Endodermal cell (in vitro differentiated cells): Measurements from ENCODE around the gene SUPT6H. TPM values are rescaled to one million over a fixed set of nuclear protein-coding genes. Genes with fewer than 3 reads are reported as not detected.

Experiments used
- DNase-seq: peaks from one replicate; pipeline ENCODE4 v3.0.0-alpha.2; 2017
- H3K27ac ChIP-seq: 2 replicates; pipeline ENCODE4 v1.5.1; 2013; ENCODE audit warnings: mild to moderate bottlenecking, low read depth, low read length, moderate library complexity
- H3K27me3 ChIP-seq: 2 replicates; pipeline ENCODE4 v1.6.1; 2013; ENCODE audit warnings: mild to moderate bottlenecking, low read length, moderate library complexity; ENCODE audit not compliant: insufficient read depth, control insufficient read depth, poor library complexity, severe bottlenecking
- H3K36me3 ChIP-seq: 2 replicates; pipeline ENCODE4 v1.7.0; 2013; ENCODE audit warnings: mild to moderate bottlenecking, low read length, moderate library complexity; ENCODE audit not compliant: control insufficient read depth, insufficient read depth
- H3K4me1 ChIP-seq: one replicate; pipeline ENCODE4 v1.7.0; 2013; ENCODE audit warnings: low read length; ENCODE audit not compliant: control insufficient read depth, insufficient read depth
- H3K4me3 ChIP-seq: 2 replicates; pipeline ENCODE4 v1.5.1; 2013; ENCODE audit warnings: mild to moderate bottlenecking, low read length, moderate library complexity
- H3K9ac ChIP-seq: 2 replicates; pipeline ENCODE4 v1.6.1; 2013; ENCODE audit warnings: mild to moderate bottlenecking, low read length, moderate library complexity; ENCODE audit not compliant: poor library complexity, severe bottlenecking; ENCODE audit errors: extremely low read depth
- H3K9me3 ChIP-seq: 2 replicates; pipeline ENCODE4 v1.6.1; 2013; ENCODE audit warnings: mild to moderate bottlenecking, low read length, moderate library complexity; ENCODE audit not compliant: control insufficient read depth
- H3K27ac Mint-ChIP-seq: 2 replicates; pipeline ENCODE4 v1.8.0; 2020; ENCODE audit warnings: mixed read lengths
- H3K27me3 Mint-ChIP-seq: 2 replicates; pipeline ENCODE4 v1.8.0; 2021; ENCODE audit warnings: mild to moderate bottlenecking, mixed read lengths; ENCODE audit not compliant: insufficient read depth
- H3K36me3 Mint-ChIP-seq: 2 replicates; pipeline ENCODE4 v1.8.0; 2020; ENCODE audit warnings: low read depth, mixed read lengths
- H3K4me1 Mint-ChIP-seq: 2 replicates; pipeline ENCODE4 v1.8.0; 2020; ENCODE audit warnings: mixed read lengths
- H3K4me3 Mint-ChIP-seq: 2 replicates; pipeline ENCODE4 v1.8.0; 2020; ENCODE audit warnings: mild to moderate bottlenecking, moderate library complexity, mixed read lengths
- H3K9me3 Mint-ChIP-seq: 2 replicates; pipeline ENCODE4 v1.8.0; 2020; ENCODE audit warnings: mild to moderate bottlenecking, mixed read lengths
- CTCF ChIP-seq: fragments of 200-600 bp; sonication (generic); conservative IDR thresholded peaks from 2 replicates; pipeline ENCODE4 v1.5.0; 2021; ENCODE audit warnings: antibody characterized with exemption, mild to moderate bottlenecking
- WGBS, 2 experiments: methylation state at CpG; one replicate each; pipeline versions ENCODE4 v1.1.5 to v1.1.7; 2013; ENCODE audit warnings: missing lambda C conversion rate in 2 of 2, mixed read lengths in 1 of 2; ENCODE audit not compliant: insufficient coverage in 1 of 2, insufficient read length in 1 of 2; 5-methylcytosine and 5-hydroxymethylcytosine counted together
- total RNA-seq, 2 donors: library from RNA; stranded (reverse); fragmentation: NEBNext Ultra II Directional in 1 of 2; extraction: Animal tissue kit (Norgen Biotek cat#: 25700) in 1 of 2; gene quantifications; 2 replicates in 1 of 2; 3 replicates in 1 of 2; pipeline ENCODE4 v1.2.1, GENCODE V29; 2021

Gene SUPT6H
- total RNA-seq, 2 donors from 2014 or later: 54.4 to 72.1 TPM

GRCh38 chr17:28612936-28613872, 48.8 kb upstream of the SUPT6H start:
- Mint-ChIP-seq H3K27ac (peak overlapping the region; percentile 64), H3K4me3 (no peak overlapping the region), H3K36me3 (peaks cover 73% of the 10 kb centered on the region), H3K27me3 (no peaks in the 10 kb centered on the region), H3K4me1 (no peaks in the 10 kb centered on the region), H3K9me3 (no peaks in the 10 kb centered on the region)
- H3K4me1 ChIP-seq: no peaks in the 10 kb centered on the region
- H3K4me3 ChIP-seq: no peak overlapping the region
- peak; percentile 88 for DNase-seq
- H3K36me3 ChIP-seq: peaks cover 84% of the 10 kb centered on the region
- 80 to 92% methylated on average over 4 to 6 of the region's 6 CpGs for WGBS, 2 experiments
- no peak overlapping the region for H3K27ac ChIP-seq
- no peaks in the 10 kb centered on the region for H3K27me3 ChIP-seq
- H3K9me3 ChIP-seq: no peaks in the 10 kb centered on the region
- peak; percentile 85 for TF ChIP-seq CTCF
- H3K9ac ChIP-seq: no peak overlapping the region

DNA sequence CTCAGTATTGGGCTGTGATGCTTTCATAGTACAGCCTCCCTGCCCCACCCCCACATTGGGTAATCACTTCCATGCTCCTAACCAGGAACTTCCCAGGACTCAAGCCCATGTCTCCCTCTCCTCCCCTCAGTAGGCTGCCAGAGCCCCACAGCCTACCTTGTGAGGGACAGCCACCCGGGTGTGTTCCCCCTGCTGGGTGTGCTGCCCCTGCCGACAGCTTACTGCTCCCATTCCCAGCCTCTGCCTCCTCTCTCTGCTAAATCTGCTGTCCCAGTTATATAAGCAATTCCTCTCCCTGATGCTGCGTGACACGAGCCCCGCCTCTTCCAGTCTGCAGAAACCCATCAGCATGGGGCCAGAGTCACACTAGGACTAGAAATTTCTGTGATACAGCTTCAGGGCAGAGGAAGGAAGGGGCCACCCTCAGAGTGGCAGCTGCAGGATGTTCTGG, 48.0 kb upstream of the SUPT6H start, which contains the start of gene RSKR:
RSKR (minus strand) TSS at position 255 of the 451 bp plus-strand sequence; CDS start at position 231, 24 bp downstream.
- no peaks in the 10 kb centered on the region for H3K27me3 ChIP-seq
- no peak within 1 kb of the TSS for H3K27ac ChIP-seq
- no peaks in the 10 kb centered on the region for H3K4me1 ChIP-seq
- no peak within 1 kb of the TSS for H3K9ac ChIP-seq
- H3K4me3 Mint-ChIP-seq: no peak within 1 kb of the TSS
- DNase-seq: no peak
- no peaks in the 10 kb centered on the region for H3K4me1 Mint-ChIP-seq
- H3K36me3 Mint-ChIP-seq: peaks cover 75% of the 10 kb centered on the region
- H3K9me3 Mint-ChIP-seq: no peaks in the 10 kb centered on the region
- H3K27ac Mint-ChIP-seq: peak within 1 kb of the TSS; percentile 64
- H3K9me3 ChIP-seq: no peaks in the 10 kb centered on the region
- TF ChIP-seq CTCF: no peak
- WGBS, 2 experiments: 98 to 100% methylated on average over 4 to 5 of the region's 5 CpGs
- H3K4me3 ChIP-seq: no peak within 1 kb of the TSS
- H3K36me3 ChIP-seq: peaks cover 85% of the 10 kb centered on the region
- no peaks in the 10 kb centered on the region for H3K27me3 Mint-ChIP-seq

DNA sequence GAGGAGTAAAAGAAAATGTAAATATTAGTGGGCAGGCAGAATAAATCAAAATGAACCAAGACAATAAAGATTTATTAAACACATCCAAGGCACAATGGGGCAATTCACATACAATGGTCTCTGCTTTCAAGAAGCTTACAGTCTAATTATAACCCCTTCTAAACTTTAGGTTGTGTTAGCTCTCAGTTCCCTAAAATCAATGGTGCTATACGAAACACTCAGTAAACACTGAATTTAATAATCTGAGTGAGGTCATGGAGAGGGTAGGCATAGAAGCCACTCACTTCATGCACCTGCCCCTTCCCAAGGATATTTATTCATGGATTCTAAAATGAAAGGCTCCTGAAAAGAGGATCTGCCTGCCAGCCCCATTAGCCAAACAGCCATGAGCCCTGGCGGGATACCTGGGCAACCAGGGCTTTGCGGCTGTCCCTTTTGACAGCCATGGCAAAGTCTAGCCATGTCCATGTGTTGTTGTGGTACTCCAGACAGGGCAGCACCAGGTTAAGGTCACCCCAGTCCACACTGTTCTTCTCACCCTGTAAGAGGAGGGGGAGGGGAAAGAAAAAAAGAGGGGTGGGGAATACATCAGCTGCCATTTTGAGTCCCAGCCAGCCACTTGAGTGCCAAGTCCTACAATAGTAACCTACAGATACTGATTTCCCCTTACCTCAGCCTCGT, 46.6 kb upstream of the SUPT6H start:
- Mint-ChIP-seq H3K9me3 (no peaks in the 10 kb centered on the region), H3K4me3 (no peak overlapping the region), H3K4me1 (no peaks in the 10 kb centered on the region), H3K27ac (no peak overlapping the region), H3K36me3 (peaks cover 82% of the 10 kb centered on the region), H3K27me3 (peaks cover 7% of the 10 kb centered on the region)
- peaks cover 89% of the 10 kb centered on the region for H3K36me3 ChIP-seq
- TF ChIP-seq CTCF: no peak
- H3K27ac ChIP-seq: no peak overlapping the region
- H3K27me3 ChIP-seq: peaks cover 14% of the 10 kb centered on the region
- no peaks in the 10 kb centered on the region for H3K9me3 ChIP-seq
- no peak overlapping the region for H3K4me3 ChIP-seq
- no peaks in the 10 kb centered on the region for H3K4me1 ChIP-seq
- no peak for DNase-seq
- H3K9ac ChIP-seq: no peak overlapping the region
- 96 to 100% methylated on average over 2 to 4 of the region's 4 CpGs for WGBS, 2 experiments
